MM.1S (cell line): ENCODE results near the gene LIN7A.

Experiments
- DNase-seq: peaks from one replicate; pipeline ENCODE4 v3.0.0-alpha.2; 2015
- H2AFZ ChIP-seq: fragments of 300-600 bp; sonication (generic); 2 replicates; pipeline ENCODE4 v1.6.0; 2016; ENCODE audit warnings: antibody characterized with exemption, low read length
- H3F3A ChIP-seq: fragments of 300-600 bp; sonication (generic); 2 replicates; pipeline ENCODE4 v1.6.1; 2016; ENCODE audit warnings: mild to moderate bottlenecking, antibody characterized with exemption, low read length, moderate library complexity, mixed read lengths; ENCODE audit not compliant: insufficient read depth
- H3K27ac ChIP-seq: fragments of 300-600 bp; sonication (generic); 2 replicates; pipeline ENCODE4 v1.5.1; 2016; ENCODE audit warnings: mild to moderate bottlenecking, low read length
- H3K27me3 ChIP-seq: fragments of 300-600 bp; sonication (generic); replicated peaks from 2 replicates; pipeline ENCODE4 v1.6.0; 2016; ENCODE audit warnings: low read length; ENCODE audit not compliant: insufficient read depth
- H3K36me3 ChIP-seq: fragments of 300-600 bp; sonication (generic); replicated peaks from 2 replicates; pipeline ENCODE4 v1.6.1; 2016; ENCODE audit warnings: mild to moderate bottlenecking, low read length, mixed read lengths; ENCODE audit not compliant: insufficient read depth
- H3K4me1 ChIP-seq: fragments of 300-600 bp; sonication (generic); 2 replicates; pipeline ENCODE4 v1.6.1; 2016; ENCODE audit warnings: low read length, mixed read lengths
- H3K4me2 ChIP-seq: fragments of 300-600 bp; sonication (generic); 2 replicates; pipeline ENCODE4 v1.6.0; 2016; ENCODE audit warnings: low read depth, low read length
- H3K4me3 ChIP-seq: fragments of 300-600 bp; sonication (generic); 2 replicates; pipeline ENCODE4 v1.5.1; 2016; ENCODE audit warnings: low read length, mixed read lengths
- H3K79me2 ChIP-seq: fragments of 300-600 bp; sonication (generic); 2 replicates; pipeline ENCODE4 v1.6.1; 2016; ENCODE audit warnings: mixed run types, low read length, mixed read lengths
- H3K9ac ChIP-seq: fragments of 300-600 bp; sonication (generic); 2 replicates; pipeline ENCODE4 v1.6.1; 2016; ENCODE audit warnings: low read length, mixed read lengths
- H3K9me2 ChIP-seq: fragments of 300-600 bp; sonication (generic); replicated peaks from 2 replicates; pipeline ENCODE4 v1.6.1; 2016; ENCODE audit warnings: mild to moderate bottlenecking, low read length, mixed read lengths; ENCODE audit not compliant: insufficient read depth
- H3K9me3 ChIP-seq: fragments of 300-600 bp; sonication (generic); replicated peaks from 2 replicates; pipeline ENCODE4 v1.6.1; 2016; ENCODE audit warnings: mild to moderate bottlenecking, low read length, mixed read lengths; ENCODE audit not compliant: insufficient read depth
- H4K20me1 ChIP-seq: fragments of 300-600 bp; sonication (generic); 2 replicates; pipeline ENCODE4 v1.6.1; 2016; ENCODE audit warnings: mild to moderate bottlenecking, low read length, moderate library complexity, mixed read lengths; ENCODE audit not compliant: insufficient read depth
- EZH2 ChIP-seq: fragments of 300-600 bp; sonication (generic); optimal IDR thresholded peaks from 2 replicates; pipeline ENCODE3; 2017; ENCODE audit warnings: low read depth, mild to moderate bottlenecking, antibody characterized with exemption, low read length, mixed read lengths
- EZH2phosphoT487 ChIP-seq: fragments of 300-600 bp; sonication (generic); IDR thresholded peaks from 2 replicates; pipeline ENCODE4 v1.6.1; 2018; ENCODE audit warnings: antibody characterized with exemption, low read length
- TF ChIP-seq, protein P1 (sequence below): fragments of 300-600 bp; sonication (generic); IDR thresholded peaks from 2 replicates; pipeline ENCODE4 v1.5.1; 2016; ENCODE audit warnings: antibody characterized with exemption, low read length, mixed read lengths

The LIN7A gene, protein sequence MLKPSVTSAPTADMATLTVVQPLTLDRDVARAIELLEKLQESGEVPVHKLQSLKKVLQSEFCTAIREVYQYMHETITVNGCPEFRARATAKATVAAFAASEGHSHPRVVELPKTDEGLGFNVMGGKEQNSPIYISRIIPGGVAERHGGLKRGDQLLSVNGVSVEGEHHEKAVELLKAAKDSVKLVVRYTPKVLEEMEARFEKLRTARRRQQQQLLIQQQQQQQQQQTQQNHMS

DNA sequence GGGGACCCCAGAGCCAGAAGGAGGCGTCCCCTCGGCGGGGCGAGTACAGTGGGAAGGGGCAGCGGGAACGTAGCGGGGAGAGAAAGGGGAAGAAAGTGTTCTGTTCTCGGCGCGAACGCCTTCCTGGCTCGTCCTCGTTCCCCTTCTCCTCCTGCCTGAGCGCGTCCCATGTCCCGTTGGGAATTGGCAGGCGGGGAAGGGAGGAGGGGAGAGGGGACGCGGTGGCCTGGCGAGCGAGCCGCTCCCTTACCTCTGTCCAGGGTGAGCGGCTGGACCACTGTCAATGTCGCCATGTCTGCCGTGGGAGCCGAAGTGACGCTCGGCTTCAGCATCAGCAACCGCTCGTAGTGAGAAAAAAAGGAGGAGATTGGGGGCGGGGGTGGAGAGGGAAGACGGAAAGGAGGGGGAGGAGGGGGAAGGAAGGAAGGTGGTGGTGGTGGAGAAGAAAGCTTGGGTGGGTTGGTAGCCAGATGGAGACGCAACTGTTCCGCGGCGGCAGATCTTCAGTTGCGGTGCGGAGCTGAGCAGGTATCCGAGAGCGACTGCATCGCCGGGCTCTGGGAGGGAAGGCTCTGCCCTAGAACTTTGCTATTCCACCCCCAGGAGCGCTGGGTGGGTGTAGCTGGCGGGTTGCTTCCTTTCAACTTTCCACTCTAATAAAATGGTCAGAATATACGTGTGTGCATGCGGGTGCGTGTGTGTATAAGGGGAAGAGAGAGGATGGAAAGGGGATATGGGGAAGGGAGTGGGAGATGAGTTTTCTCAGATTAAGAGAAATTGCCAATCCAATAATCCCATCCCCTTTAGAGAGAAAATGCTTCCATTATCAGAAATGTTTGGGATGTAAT lies at the start of gene LIN7A:
TSS of gene LIN7A (minus strand) at position 544 of the 848 bp plus-strand sequence. CDS start at position 332, 212 bp downstream.
- TF ChIP-seq EZH2phosphoT487 (no peak), EZH2 (no peak)
- TF ChIP-seq, protein P1, sequence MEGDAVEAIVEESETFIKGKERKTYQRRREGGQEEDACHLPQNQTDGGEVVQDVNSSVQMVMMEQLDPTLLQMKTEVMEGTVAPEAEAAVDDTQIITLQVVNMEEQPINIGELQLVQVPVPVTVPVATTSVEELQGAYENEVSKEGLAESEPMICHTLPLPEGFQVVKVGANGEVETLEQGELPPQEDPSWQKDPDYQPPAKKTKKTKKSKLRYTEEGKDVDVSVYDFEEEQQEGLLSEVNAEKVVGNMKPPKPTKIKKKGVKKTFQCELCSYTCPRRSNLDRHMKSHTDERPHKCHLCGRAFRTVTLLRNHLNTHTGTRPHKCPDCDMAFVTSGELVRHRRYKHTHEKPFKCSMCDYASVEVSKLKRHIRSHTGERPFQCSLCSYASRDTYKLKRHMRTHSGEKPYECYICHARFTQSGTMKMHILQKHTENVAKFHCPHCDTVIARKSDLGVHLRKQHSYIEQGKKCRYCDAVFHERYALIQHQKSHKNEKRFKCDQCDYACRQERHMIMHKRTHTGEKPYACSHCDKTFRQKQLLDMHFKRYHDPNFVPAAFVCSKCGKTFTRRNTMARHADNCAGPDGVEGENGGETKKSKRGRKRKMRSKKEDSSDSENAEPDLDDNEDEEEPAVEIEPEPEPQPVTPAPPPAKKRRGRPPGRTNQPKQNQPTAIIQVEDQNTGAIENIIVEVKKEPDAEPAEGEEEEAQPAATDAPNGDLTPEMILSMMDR: no peak
- H3K4me1 ChIP-seq: no peaks in the 10 kb centered on the region
- no peaks in the 10 kb centered on the region for H3K9me2 ChIP-seq
- H2AFZ ChIP-seq: peak within 1 kb of the TSS; percentile 86
- H3K36me3 ChIP-seq: no peaks in the 10 kb centered on the region
- H4K20me1 ChIP-seq: no peaks in the 10 kb centered on the region
- no peaks in the 10 kb centered on the region for H3K9me3 ChIP-seq
- H3K79me2 ChIP-seq: no peaks in the 10 kb centered on the region
- H3F3A ChIP-seq: no peaks in the 10 kb centered on the region
- peak within 1 kb of the TSS; percentile 24; the same call in 1 of the 2 replicates for H3K9ac ChIP-seq
- peak within 1 kb of the TSS; percentile 67 for H3K4me3 ChIP-seq
- no peak within 1 kb of the TSS for H3K27ac ChIP-seq
- DNase-seq: no peak
- no peaks in the 10 kb centered on the region for H3K27me3 ChIP-seq
- H3K4me2 ChIP-seq: peak within 1 kb of the TSS; percentile 83

DNA sequence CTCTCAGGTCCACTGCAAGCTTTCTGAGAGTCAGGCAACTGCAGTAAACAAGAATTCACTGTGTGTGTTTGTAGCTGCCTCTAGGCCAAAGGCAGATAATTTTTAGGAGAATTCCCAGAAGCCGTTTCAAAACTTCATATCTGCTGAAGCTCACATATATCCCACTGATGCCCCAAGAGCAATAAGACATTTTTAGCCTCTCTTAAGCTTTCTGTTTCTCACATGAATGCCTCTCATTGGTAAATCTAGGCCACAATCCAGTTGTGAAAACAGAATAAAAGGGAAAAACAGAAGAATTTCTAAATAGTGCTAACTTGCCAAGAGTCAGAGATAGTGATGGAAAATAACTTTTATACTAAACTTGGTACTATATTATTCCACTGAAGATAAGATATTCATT lies 48.5 kb upstream of the LIN7A start:
- no peaks in the 10 kb centered on the region for H3K4me1 ChIP-seq
- no peaks in the 10 kb centered on the region for H3K9me2 ChIP-seq
- H3K27me3 ChIP-seq: no peaks in the 10 kb centered on the region
- H2AFZ ChIP-seq: no peak overlapping the region
- H4K20me1 ChIP-seq: no peaks in the 10 kb centered on the region
- H3K4me2 ChIP-seq: no peak overlapping the region
- H3K27ac ChIP-seq: no peak overlapping the region
- no peak overlapping the region for H3K4me3 ChIP-seq
- H3K9ac ChIP-seq: no peak overlapping the region
- no peaks in the 10 kb centered on the region for H3K9me3 ChIP-seq
- no peaks in the 10 kb centered on the region for H3K79me2 ChIP-seq
- no peak for DNase-seq
- H3K36me3 ChIP-seq: no peaks in the 10 kb centered on the region
- TF ChIP-seq EZH2 (no peak), EZH2phosphoT487 (no peak)
- TF ChIP-seq, protein P1: no peak
- no peaks in the 10 kb centered on the region for H3F3A ChIP-seq

DNA sequence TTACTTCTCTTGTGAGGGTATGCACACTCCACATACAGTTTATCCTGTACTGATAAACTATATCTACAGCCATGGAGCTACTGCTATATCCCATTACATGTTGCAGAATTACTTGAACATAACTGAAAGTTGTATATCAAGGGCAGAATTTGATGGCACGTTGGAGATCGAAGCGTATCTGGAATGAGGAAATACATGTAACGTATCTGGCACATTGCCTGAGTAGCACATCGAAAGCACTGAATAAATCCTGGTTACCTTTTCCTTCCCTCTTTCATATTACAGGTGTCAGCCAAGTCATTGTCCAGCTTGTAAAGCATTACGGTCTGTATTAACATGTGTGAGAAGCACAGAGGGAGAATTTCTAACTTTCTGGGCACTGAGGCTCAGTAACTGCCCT lies 42.1 kb upstream of the LIN7A start:
- H3K27me3 ChIP-seq: no peaks in the 10 kb centered on the region
- H3K9ac ChIP-seq: no peak overlapping the region
- no peaks in the 10 kb centered on the region for H3K36me3 ChIP-seq
- no peak overlapping the region for H3K4me3 ChIP-seq
- no peaks in the 10 kb centered on the region for H3K9me3 ChIP-seq
- no peaks in the 10 kb centered on the region for H3K9me2 ChIP-seq
- H3K4me2 ChIP-seq: no peak overlapping the region
- no peak overlapping the region for H3K27ac ChIP-seq
- H3K79me2 ChIP-seq: no peaks in the 10 kb centered on the region
- no peaks in the 10 kb centered on the region for H4K20me1 ChIP-seq
- no peak overlapping the region for H2AFZ ChIP-seq
- no peak for DNase-seq
- no peak for TF ChIP-seq EZH2
- TF ChIP-seq EZH2phosphoT487: no peak
- TF ChIP-seq, protein P1: no peak
- H3F3A ChIP-seq: no peaks in the 10 kb centered on the region
- no peaks in the 10 kb centered on the region for H3K4me1 ChIP-seq
